A673 (cell line): ENCODE measurements around the gene TMPRSS13.

Experiments
- EZH2 ChIP-seq: fragments of 200-600 bp; sonication (generic); IDR thresholded peaks from 2 replicates; pipeline ENCODE4 v1.6.1; 2017; ENCODE audit warnings: borderline replicate concordance, low read depth, mild to moderate bottlenecking, mixed read lengths, antibody characterized with exemption, low read length; ENCODE audit not compliant: poor library complexity, severe bottlenecking
- TF ChIP-seq, protein P1 (sequence below): fragments of 300-800, 200-600 bp; sonication (generic); conservative IDR thresholded peaks from 2 replicates; pipeline ENCODE4 v1.5.1; 2017; ENCODE audit warnings: low read depth, mild to moderate bottlenecking, antibody characterized with exemption, low read length, moderate library complexity, mixed read lengths

- TF ChIP-seq, protein P1, sequence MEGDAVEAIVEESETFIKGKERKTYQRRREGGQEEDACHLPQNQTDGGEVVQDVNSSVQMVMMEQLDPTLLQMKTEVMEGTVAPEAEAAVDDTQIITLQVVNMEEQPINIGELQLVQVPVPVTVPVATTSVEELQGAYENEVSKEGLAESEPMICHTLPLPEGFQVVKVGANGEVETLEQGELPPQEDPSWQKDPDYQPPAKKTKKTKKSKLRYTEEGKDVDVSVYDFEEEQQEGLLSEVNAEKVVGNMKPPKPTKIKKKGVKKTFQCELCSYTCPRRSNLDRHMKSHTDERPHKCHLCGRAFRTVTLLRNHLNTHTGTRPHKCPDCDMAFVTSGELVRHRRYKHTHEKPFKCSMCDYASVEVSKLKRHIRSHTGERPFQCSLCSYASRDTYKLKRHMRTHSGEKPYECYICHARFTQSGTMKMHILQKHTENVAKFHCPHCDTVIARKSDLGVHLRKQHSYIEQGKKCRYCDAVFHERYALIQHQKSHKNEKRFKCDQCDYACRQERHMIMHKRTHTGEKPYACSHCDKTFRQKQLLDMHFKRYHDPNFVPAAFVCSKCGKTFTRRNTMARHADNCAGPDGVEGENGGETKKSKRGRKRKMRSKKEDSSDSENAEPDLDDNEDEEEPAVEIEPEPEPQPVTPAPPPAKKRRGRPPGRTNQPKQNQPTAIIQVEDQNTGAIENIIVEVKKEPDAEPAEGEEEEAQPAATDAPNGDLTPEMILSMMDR = no peak
- TF ChIP-seq EZH2 = no peak
Observed at GRCh38 chr11:117927926-117928325, 1.3 kb downstream of the TMPRSS13 start.
